Measurements from ENCODE around the gene LCN6. TPM values are rescaled to one million over a fixed set of nuclear protein-coding genes. Genes with fewer than 3 reads are reported as not detected.

LCN6 gene
- total and polyA plus RNA-seq, 9 of the 15 experiments (the other 6 are each of a cell fraction or from before 2014, with no cell fraction given), result 0.10 to 0.45 (median 0.37) TPM; not detected in 5

- TF ChIP-seq ID3 (CRISPR knock-in tag; IDR thresholded peaks at IDR 0.05) (no peak), ID3 (tag; IDR thresholded peaks at IDR 0.05) (peak; percentile 83; the same call in 1 of the 2 replicates), HOMEZ (CRISPR knock-in tag; IDR thresholded peaks at IDR 0.05) (no peak), TAF7 (tag; IDR thresholded peaks at IDR 0.05) (peak; percentile 73; the same call in 1 of the 2 replicates), EZH2 (IDR thresholded peaks at IDR 0.05; ENCODE audit: borderline replicate concordance, low read depth, low read length) (no peak), NRF1 (conservative IDR thresholded peaks at IDR 0.05 in 1 of 2, IDR thresholded peaks at IDR 0.05 in 1 of 2) (no peak), KLF16 (IDR thresholded peaks at IDR 0.05) (peak; percentile 94), TCF3 (CRISPR knock-in tag; IDR thresholded peaks at IDR 0.05) (peak; percentile 16; the same call in 1 of the 2 replicates), KDM2B (CRISPR knock-in tag; IDR thresholded peaks at IDR 0.05) (peak; percentile 67; the same call in 1 of the 2 replicates), SREBF2 (CRISPR knock-in tag; IDR thresholded peaks at IDR 0.05) (no peak), LCOR (CRISPR knock-in tag; IDR thresholded peaks at IDR 0.05) (peak; percentile 77; the same call in 1 of the 2 replicates), CBX1 (IDR thresholded peaks at IDR 0.05; ENCODE audit: low read depth) (peak; percentile 80), CC2D1A (IDR thresholded peaks at IDR 0.05) (no peak), STAT5A (IDR thresholded peaks at IDR 0.05; ENCODE audit: borderline replicate concordance, low read length) (peak; percentile 14; the same call in 1 of the 2 replicates), ELK3 (CRISPR knock-in tag; IDR thresholded peaks at IDR 0.05) (no peak), HDAC2 (IDR thresholded peaks at IDR 0.05) (no peak), C11orf30 (IDR thresholded peaks at IDR 0.05; ENCODE audit: low read depth) (peak; percentile 92), RFX7 (CRISPR knock-in tag; IDR thresholded peaks at IDR 0.05) (no peak), FOXJ3 (CRISPR knock-in tag; IDR thresholded peaks at IDR 0.05) (no peak), GTF2B (IDR thresholded peaks at IDR 0.05; ENCODE audit: extremely low read depth, insufficient read length) (peak; percentile 77), U2AF1 (optimal IDR thresholded peaks at IDR 0.05; ENCODE audit: low read depth, low read length) (peak; percentile 88), YY1 (IDR thresholded peaks at IDR 0.05; ENCODE audit: borderline replicate concordance in 1 of 3, control insufficient read depth in 1 of 3, extremely low read depth in 1 of 3, insufficient read depth in 3 of 3, insufficient read length in 1 of 3, insufficient replicate concordance in 2 of 3, low read depth in 1 of 3, low read length in 2 of 3) (peak in 2 of 3 experiments; percentile 80 to 84), CHD2 (IDR thresholded peaks at IDR 0.05; ENCODE audit: low read depth, low read length) (no peak; the same call in 1 of the 2 replicates), MTA3 (IDR thresholded peaks at IDR 0.05; ENCODE audit: borderline replicate concordance) (peak; percentile 100), SUPT5H (IDR thresholded peaks at IDR 0.05) (peak; percentile 97), ZSCAN29 (IDR thresholded peaks at IDR 0.05) (0 out of 2 replicates have a peak, but pooled peaks have one; percentile 43), SMAD3 (CRISPR knock-in tag; conservative IDR thresholded peaks at IDR 0.05) (0 out of 2 replicates have a peak, but pooled peaks have one; percentile 13), ZKSCAN3 (CRISPR knock-in tag; IDR thresholded peaks at IDR 0.05) (no peak)
Measured at GRCh38 chr9:136728080-136728547, 20.2 kb downstream of the LCN6 start (continued).

Measured in K562 (cell line).